ENCODE measurements around the gene PLCL2. TPM values are rescaled to one million over a fixed set of nuclear protein-coding genes. Genes with fewer than 3 reads are reported as not detected.

PLCL2 gene
- total RNA-seq, 1 experiment from 2014 or later = 32.1 TPM

GRCh38 chr3:16999871-17000270 is 115.1 kb downstream of the PLCL2 start:
- Histone ChIP-seq H2AK5ac (ENCODE audit: insufficient read length, low read length) (no peak overlapping the region), H3K27me3 (ENCODE audit: insufficient read depth, low read length) (peaks cover 36% of the 10 kb centered on the region; the same call in 1 of the 2 replicates), H2BK20ac (ENCODE audit: low read depth, low read length, poor library complexity, severe bottlenecking) (no peak overlapping the region), H3K56ac (ENCODE audit: insufficient read length, low read depth, low read length) (no peak overlapping the region), H4K5ac (ENCODE audit: insufficient read length, low read depth, low read length) (no peak overlapping the region), H2BK120ac (ENCODE audit: low read depth, low read length, poor library complexity, severe bottlenecking) (no peak overlapping the region), H2BK5ac (ENCODE audit: insufficient read length, low read length) (no peak overlapping the region), H4K20me1 (ENCODE audit: control insufficient read depth, insufficient read depth, insufficient read length) (no peaks in the 10 kb centered on the region), H3K4me2 (ENCODE audit: insufficient read depth, insufficient read length, low read length) (no peak overlapping the region), H2AFZ (ENCODE audit: low read length) (no peak overlapping the region), H3K18ac (ENCODE audit: insufficient read length, low read depth, low read length) (no peak overlapping the region), H3K4me1 (ENCODE audit: insufficient read depth, low read length) (no peaks in the 10 kb centered on the region), H3K23ac (ENCODE audit: insufficient read length, low read depth, low read length) (no peak overlapping the region), H3K9me3 (ENCODE audit: control insufficient read depth, low read depth, low read length) (no peaks in the 10 kb centered on the region), H3K9ac (ENCODE audit: extremely low read depth, insufficient read length, low read length) (no peak overlapping the region), H4K91ac (ENCODE audit: insufficient read length, low read depth, low read length) (no peak overlapping the region), H3K79me1 (ENCODE audit: insufficient read depth, low read depth, low read length, poor library complexity, severe bottlenecking) (no peaks in the 10 kb centered on the region), H2BK12ac (ENCODE audit: insufficient read length, low read depth, low read length) (no peak overlapping the region), H3K4ac (ENCODE audit: low read depth, low read length) (no peak overlapping the region), H4K8ac (replicated peaks; ENCODE audit: insufficient read length, low read depth, low read length) (no peak overlapping the region), H3K79me2 (ENCODE audit: insufficient read depth, low read length) (no peaks in the 10 kb centered on the region), H3K27ac (ENCODE audit: insufficient read length, low read depth, low read length) (no peak overlapping the region), H2BK15ac (ENCODE audit: low read depth, low read length) (no peak overlapping the region), H3T11ph (ENCODE audit: low read length) (no peak overlapping the region), H3K23me2 (ENCODE audit: insufficient read length, low read depth, low read length, poor library complexity, severe bottlenecking) (no peaks in the 10 kb centered on the region), H3K14ac (ENCODE audit: insufficient read depth, low read length) (no peak overlapping the region)
- Mint-ChIP-seq H3K27me3 (ENCODE audit: low read depth) (peaks cover 98% of the 10 kb centered on the region), H3K36me3 (ENCODE audit: insufficient read depth in 1 of 3, low read depth in 3 of 3) (peaks cover 4 to 14% (median 6%) of the 10 kb centered on the region in 3 experiments; a peak in 5 of 7 replicates), H3K27ac (no peak overlapping the region), H3K9me3 (peaks cover 15 to 17% of the 10 kb centered on the region in 2 experiments), H3K4me1 (peaks cover 37 to 38% of the 10 kb centered on the region in 2 experiments), H3K4me3 (no peak overlapping the region)
- TF ChIP-seq, protein P1, sequence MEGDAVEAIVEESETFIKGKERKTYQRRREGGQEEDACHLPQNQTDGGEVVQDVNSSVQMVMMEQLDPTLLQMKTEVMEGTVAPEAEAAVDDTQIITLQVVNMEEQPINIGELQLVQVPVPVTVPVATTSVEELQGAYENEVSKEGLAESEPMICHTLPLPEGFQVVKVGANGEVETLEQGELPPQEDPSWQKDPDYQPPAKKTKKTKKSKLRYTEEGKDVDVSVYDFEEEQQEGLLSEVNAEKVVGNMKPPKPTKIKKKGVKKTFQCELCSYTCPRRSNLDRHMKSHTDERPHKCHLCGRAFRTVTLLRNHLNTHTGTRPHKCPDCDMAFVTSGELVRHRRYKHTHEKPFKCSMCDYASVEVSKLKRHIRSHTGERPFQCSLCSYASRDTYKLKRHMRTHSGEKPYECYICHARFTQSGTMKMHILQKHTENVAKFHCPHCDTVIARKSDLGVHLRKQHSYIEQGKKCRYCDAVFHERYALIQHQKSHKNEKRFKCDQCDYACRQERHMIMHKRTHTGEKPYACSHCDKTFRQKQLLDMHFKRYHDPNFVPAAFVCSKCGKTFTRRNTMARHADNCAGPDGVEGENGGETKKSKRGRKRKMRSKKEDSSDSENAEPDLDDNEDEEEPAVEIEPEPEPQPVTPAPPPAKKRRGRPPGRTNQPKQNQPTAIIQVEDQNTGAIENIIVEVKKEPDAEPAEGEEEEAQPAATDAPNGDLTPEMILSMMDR (conservative IDR thresholded peaks at IDR 0.05) = no peak
- DNase-seq = no peak
